ENCODE data around the gene GALNT2.

- no peak for TF ChIP-seq YY1 (IDR thresholded peaks at IDR 0.05; ENCODE audit: insufficient read depth, insufficient read length)
- TF ChIP-seq ZNF274 (IDR thresholded peaks at IDR 0.05; ENCODE audit: low read depth, low read length) = no peak
These were observed 2.8 kb upstream of the GALNT2 start for GRCh38 chr1:230064283-230064682.
